K562 (cell line): ENCODE measurements around the gene PLEKHA5. TPM values are rescaled to one million over a fixed set of nuclear protein-coding genes. Genes with fewer than 3 reads are reported as not detected.

Experiments
- ATAC-seq: fragments of 200-7000 bp; cut with Tn5 transposase; 3 replicates; pipeline ENCODE4 v1.9.1; 2020; ENCODE audit warnings: moderate library complexity
- BruUV-seq: library from RNA; stranded (reverse); fragments of 400-500 nt; replicated peaks from 2 replicates; lab custom pipeline; 2021; lab: Mats Ljungman, UMichigan
- CTCF ChIA-PET: fragments of 300-600 bp; formaldehyde crosslinking; extraction: SDS; loops from one replicate; lab custom pipeline; 2021; ENCODE audit warnings: low intra/inter-chr PET ratio; lab: Yijun Ruan, JAX
- POLR2A ChIA-PET: fragments of 300-600, 350-650 bp; sonication (Branson Sonifier 250); formaldehyde crosslinking; extraction: SDS; loops from one replicate; lab custom pipeline; 2021; ENCODE audit warnings: antibody characterized with exemption, inconsistent platforms; lab: Yijun Ruan, JAX
- DNase-seq, 4 experiments: peaks; one replicate each; pipeline versions ENCODE4 v3.0.0 to v3.0.0-alpha.2; 2011 to 2018; ENCODE audit warnings: low spot score in 3 of 4, mixed read lengths in 3 of 4; ENCODE audit errors: extremely low read depth in 1 of 4
- FAIRE-seq: peaks from 2 replicates; lab custom pipeline; 2011; peaks lifted over from hg19 to GRCh38; lab: Jason Lieb, UNC
- H2AFZ ChIP-seq: 2 replicates; pipeline ENCODE4 v1.6.0; 2011; ENCODE audit warnings: low read depth, low read length, control low read depth, inconsistent platforms
- H3K27ac ChIP-seq: fragments of 200-600 bp; 3 replicates; pipeline ENCODE4 v1.8.0; 2011; ENCODE audit warnings: low read depth, mild to moderate bottlenecking, control low read depth, inconsistent platforms, low read length, moderate library complexity, mixed read lengths; ENCODE audit errors: extremely low read depth
- H3K27me3 ChIP-seq, 2 experiments: fragments of 300-600 bp in 1 of 2; 2 replicates in 1 of 2; 3 replicates in 1 of 2; pipeline versions ENCODE4 v1.6.0 to v1.8.0; 2011; ENCODE audit warnings: inconsistent platforms in 2 of 2, low read length in 2 of 2, mild to moderate bottlenecking in 1 of 2, mixed read lengths in 1 of 2, moderate library complexity in 1 of 2; ENCODE audit not compliant: control insufficient read depth in 2 of 2, insufficient read depth in 2 of 2
- H3K36me3 ChIP-seq: fragments of 300-600 bp; 3 replicates; pipeline ENCODE4 v1.8.0; 2011; ENCODE audit warnings: mild to moderate bottlenecking, low read length, inconsistent platforms; ENCODE audit not compliant: control insufficient read depth, insufficient read depth
- H3K4me1 ChIP-seq, 2 experiments: fragments of 200-600 bp in 1 of 2; replicated peaks in 1 of 2; 2 replicates in 1 of 2; 3 replicates in 1 of 2; pipeline versions ENCODE4 v1.5.1 to v1.8.0; 2011; ENCODE audit warnings: inconsistent platforms in 2 of 2, low read length in 2 of 2, mild to moderate bottlenecking in 1 of 2, mixed read lengths in 1 of 2, moderate library complexity in 1 of 2; ENCODE audit not compliant: control insufficient read depth in 2 of 2, insufficient read depth in 2 of 2
- H3K4me2 ChIP-seq: 2 replicates; pipeline ENCODE4 v1.6.1; 2011; ENCODE audit warnings: low read length, control low read depth, inconsistent platforms, mixed read lengths; ENCODE audit not compliant: insufficient read depth
- H3K4me3 ChIP-seq: fragments of 200-600 bp; sonication (generic), shearing (Covaris generic); 2 replicates; pipeline ENCODE4 v1.5.1; 2016; ENCODE audit warnings: control low read depth, inconsistent platforms
- H3K79me2 ChIP-seq: fragments of 200-600 bp; 3 replicates; pipeline ENCODE4 v1.8.0; 2011; ENCODE audit warnings: low read length, inconsistent platforms; ENCODE audit not compliant: control insufficient read depth, insufficient read depth
- H3K9ac ChIP-seq, 2 experiments: 2 replicates each; pipeline versions ENCODE4 v1.6.0 to v1.6.1; 2011; ENCODE audit warnings: low read depth in 2 of 2, low read length in 2 of 2, control low read depth in 1 of 2, inconsistent platforms in 1 of 2, mild to moderate bottlenecking in 1 of 2, mixed read lengths in 1 of 2; ENCODE audit not compliant: insufficient read depth in 1 of 2
- H3K9me1 ChIP-seq: one replicate; pipeline ENCODE4 v1.6.0; 2011; ENCODE audit warnings: inconsistent platforms, mild to moderate bottlenecking, low read length, moderate library complexity; ENCODE audit not compliant: control insufficient read depth, insufficient read depth
- H3K9me3 ChIP-seq: replicated peaks from 2 replicates; pipeline ENCODE4 v1.5.1; 2011; ENCODE audit warnings: low read depth, low read length, inconsistent platforms; ENCODE audit not compliant: control insufficient read depth, insufficient read depth
- H4K20me1 ChIP-seq: replicated peaks from 2 replicates; pipeline ENCODE4 v1.6.1; 2011; ENCODE audit warnings: low read length, inconsistent platforms, mixed read lengths; ENCODE audit not compliant: control insufficient read depth, insufficient read depth
- CLOCK ChIP-seq: fragments of 250-450 bp; sonication (Bioruptor Pico); IDR thresholded peaks from 2 replicates; pipeline ENCODE4 v1.4.0; 2020; ENCODE audit warnings: mild to moderate bottlenecking, moderate library complexity, borderline replicate concordance
- DNMT1 ChIP-seq: fragments of 450-650 bp; IDR thresholded peaks from 2 replicates; pipeline ENCODE4 v1.6.1; 2016; ENCODE audit warnings: antibody characterized with exemption, mild to moderate bottlenecking
- HDAC8 ChIP-seq: fragments of 450-650 bp; IDR thresholded peaks from 2 replicates; pipeline ENCODE4 v1.6.1; 2016; ENCODE audit warnings: mild to moderate bottlenecking, missing genetic modification characterization, moderate library complexity, missing compliant biosample characterization
- HLTF ChIP-seq: fragments of 450-650 bp; IDR thresholded peaks from 2 replicates; pipeline ENCODE4 v1.6.1; 2016
- HMGXB4 ChIP-seq: sonication (generic); formaldehyde crosslinking; IDR thresholded peaks from 2 replicates; pipeline ENCODE4 v1.8.1; 2023; ENCODE audit warnings: mild to moderate bottlenecking, missing genetic modification reagents
- MAFF ChIP-seq: IDR thresholded peaks from 2 replicates; pipeline ENCODE4 v1.6.1; 2012; ENCODE audit warnings: low read length, improper control_type of control experiment
- OTX1 ChIP-seq: fragments of 450-650 bp; formaldehyde crosslinking; IDR thresholded peaks from 2 replicates; pipeline ENCODE4 v1.4.0; 2022; ENCODE audit warnings: mild to moderate bottlenecking
- PRDM10 ChIP-seq: fragments of 450-650 bp; IDR thresholded peaks from 2 replicates; pipeline ENCODE4 v1.6.1; 2018; ENCODE audit not compliant: partially characterized antibody
- TCFL5 ChIP-seq: fragments of 250-450 bp; sonication (Bioruptor Pico); conservative IDR thresholded peaks from 2 replicates; pipeline ENCODE4 v1.6.1; 2021; ENCODE audit warnings: mild to moderate bottlenecking, moderate library complexity, matching md5 sums
- ZNF224 ChIP-seq: sonication (generic); formaldehyde crosslinking; IDR thresholded peaks from 2 replicates; pipeline ENCODE4 v1.8.0; 2022; ENCODE audit warnings: mild to moderate bottlenecking, missing genetic modification reagents
- ZNF316 ChIP-seq: fragments of 450-650 bp; IDR thresholded peaks from 2 replicates; pipeline ENCODE4 v1.6.1; 2016
- ZNF507 ChIP-seq: conservative IDR thresholded peaks from 2 replicates; pipeline ENCODE4 v1.6.1; 2017; ENCODE audit warnings: missing genetic modification characterization, missing compliant biosample characterization
- WGBS: fragments of 100-300 bp; shearing (Covaris generic); methylation state at CpG from one replicate; pipeline ENCODE4 v1.1.6; 2016; ENCODE audit warnings: low coverage, mixed read lengths; ENCODE audit not compliant: insufficient coverage; ENCODE audit errors: missing lambda C conversion rate; 5-methylcytosine and 5-hydroxymethylcytosine counted together
- in situ Hi-C: fragments of 300-500 bp; cut with MboI; formaldehyde crosslinking; loops from 4 replicates; pipeline ENCODE4 v1.15.0; 2018; ENCODE audit warnings: inconsistent platforms, mixed read lengths
- intact Hi-C: fragments of 100-400 bp; cut with micrococcal nuclease; formaldehyde crosslinking; loops from 2 replicates; pipeline ENCODE4 v1.14.2; 2022
- polyA plus RNA-seq, 8 experiments: library from polyadenylated mRNA; depleted of rRNA in 4 of 8; stranded (reverse) in 5 of 8; unstranded in 3 of 8; fragments of >200 nt; fragmentation: Nextera tagmentation in 2 of 8; fragmentation: Illumina TruSeq in 1 of 8; extraction: Ambion mirVana in 2 of 8; extraction: Trizol in 1 of 8; gene quantifications; 2 replicates each; pipeline versions ENCODE4 v1.2.1 to v1.2.3, GENCODE V29; 2011 to 2014; ENCODE audit warnings: inconsistent platforms in 1 of 8, missing spikeins in 1 of 8
- total RNA-seq, 7 experiments: library from RNA; depleted of rRNA in 6 of 7; stranded (reverse); fragments of >200 nt in 6 of 7; fragmentation: Illumina TruSeq in 2 of 7; extraction: Trizol in 2 of 7; gene quantifications; 2 replicates each; pipeline versions ENCODE4 v1.2.1 to v1.2.3, GENCODE V29; 2011 to 2021; ENCODE audit warnings: low replicate concordance in 1 of 7

The PLEKHA5 gene
- total and polyA plus RNA-seq, 9 of the 15 experiments (the other 6 are each of a cell fraction or from before 2014, with no cell fraction given): 7.2 to 26.2 (median 17.4) TPM

- no peak for TF ChIP-seq HDAC8
- no peak for TF ChIP-seq DNMT1
- no peak for TF ChIP-seq OTX1 (CRISPR knock-in tag)
Observed at GRCh38 chr12:19082365-19082911, 47.1 kb upstream of the PLEKHA5 start (continued).

GRCh38 chr12:19084547-19084946 lies 45.0 kb upstream of the PLEKHA5 start:
- Histone ChIP-seq H4K20me1 (no peaks in the 10 kb centered on the region), H3K9me3 (no peaks in the 10 kb centered on the region), H3K9ac (no peak overlapping the region), H3K36me3 (no peaks in the 10 kb centered on the region), H3K27me3 (no peaks in the 10 kb centered on the region), H3K9me1 (no peaks in the 10 kb centered on the region), H3K4me1 (no peaks in the 10 kb centered on the region), H3K4me3 (no peak overlapping the region), H2AFZ (no peak overlapping the region), H3K79me2 (no peaks in the 10 kb centered on the region), H3K4me2 (no peak overlapping the region), H3K27ac (no peak overlapping the region)
- DNase-seq: no peak
- POLR2A ChIA-PET: no interaction called here
- FAIRE-seq: no peak
- no peak for ATAC-seq
- in situ Hi-C loops (no loop called here), intact Hi-C loops (no loop called here)
- 15% methylated on average over 4 of the region's 4 CpGs for WGBS
- BruUV-seq: no TSS peak
- CTCF ChIA-PET: no interaction called here
- TF ChIP-seq TCFL5 (CRISPR knock-in tag) (no peak), ZNF316 (peak; percentile 36; the same call in 1 of the 2 replicates), PRDM10 (no peak), ZNF224 (CRISPR knock-in tag) (no peak), ZNF507 (tag) (no peak), HMGXB4 (no peak), MAFF (0 out of 2 replicates have a peak, but pooled peaks have one; percentile 37), HLTF (no peak), CLOCK (CRISPR knock-in tag) (no peak)
